OCI-LY1 (cell line): ENCODE measurements around the gene MRPL14.

Experiments used
- EZH2 ChIP-seq: fragments of 200-600 bp; sonication (generic), shearing (Covaris generic); IDR thresholded peaks from 2 replicates; pipeline ENCODE4 v1.8.0; 2017; ENCODE audit warnings: borderline replicate concordance, mixed run types, mild to moderate bottlenecking, antibody characterized with exemption, low read length, moderate library complexity, mixed read lengths
- TF ChIP-seq, protein P1 (sequence below): fragments of 200-600 bp; sonication (generic), shearing (Covaris generic); IDR thresholded peaks from 2 replicates; pipeline ENCODE4 v1.5.1; 2017; ENCODE audit warnings: mild to moderate bottlenecking, antibody characterized with exemption, low read length, moderate library complexity, mixed read lengths

DNA sequence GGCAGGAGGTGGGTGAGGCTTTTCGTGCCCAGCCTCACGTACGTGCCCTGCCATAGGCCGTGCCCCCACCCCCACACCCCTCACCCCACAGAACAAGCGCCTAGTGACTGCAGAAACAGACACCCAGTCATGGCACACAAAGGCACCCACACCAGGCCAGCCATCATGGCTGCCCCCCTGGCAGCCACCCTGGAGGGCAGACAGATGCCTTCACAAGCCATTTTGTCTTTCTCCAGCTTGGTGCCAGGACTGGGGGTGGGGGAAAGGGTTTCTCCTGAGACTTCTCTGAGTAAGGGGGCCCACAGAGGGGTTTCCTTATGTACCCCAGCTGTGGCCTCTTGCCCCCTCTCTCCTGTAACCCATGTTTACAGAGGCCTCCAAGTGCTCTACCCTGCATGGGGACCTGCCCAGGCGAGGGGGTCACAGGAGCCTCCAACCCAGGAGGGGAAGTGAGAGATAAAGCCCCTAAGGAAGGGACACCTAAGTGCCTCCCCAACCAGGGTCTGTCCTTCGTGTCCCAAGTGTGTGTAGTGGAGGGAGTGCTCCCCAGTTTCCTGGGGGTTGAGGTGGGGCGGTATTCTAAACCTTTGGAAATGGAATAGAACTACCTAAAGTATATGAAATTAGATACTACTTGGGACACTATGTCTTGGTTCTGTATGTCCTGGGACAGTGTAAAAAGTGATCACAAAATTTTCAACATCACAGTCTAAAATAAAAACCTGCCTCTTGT lies 49.9 kb downstream of the MRPL14 start:
- TF ChIP-seq, protein P1, sequence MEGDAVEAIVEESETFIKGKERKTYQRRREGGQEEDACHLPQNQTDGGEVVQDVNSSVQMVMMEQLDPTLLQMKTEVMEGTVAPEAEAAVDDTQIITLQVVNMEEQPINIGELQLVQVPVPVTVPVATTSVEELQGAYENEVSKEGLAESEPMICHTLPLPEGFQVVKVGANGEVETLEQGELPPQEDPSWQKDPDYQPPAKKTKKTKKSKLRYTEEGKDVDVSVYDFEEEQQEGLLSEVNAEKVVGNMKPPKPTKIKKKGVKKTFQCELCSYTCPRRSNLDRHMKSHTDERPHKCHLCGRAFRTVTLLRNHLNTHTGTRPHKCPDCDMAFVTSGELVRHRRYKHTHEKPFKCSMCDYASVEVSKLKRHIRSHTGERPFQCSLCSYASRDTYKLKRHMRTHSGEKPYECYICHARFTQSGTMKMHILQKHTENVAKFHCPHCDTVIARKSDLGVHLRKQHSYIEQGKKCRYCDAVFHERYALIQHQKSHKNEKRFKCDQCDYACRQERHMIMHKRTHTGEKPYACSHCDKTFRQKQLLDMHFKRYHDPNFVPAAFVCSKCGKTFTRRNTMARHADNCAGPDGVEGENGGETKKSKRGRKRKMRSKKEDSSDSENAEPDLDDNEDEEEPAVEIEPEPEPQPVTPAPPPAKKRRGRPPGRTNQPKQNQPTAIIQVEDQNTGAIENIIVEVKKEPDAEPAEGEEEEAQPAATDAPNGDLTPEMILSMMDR, result no peak
- TF ChIP-seq EZH2, result no peak
